Liver (tissue), 9 donors: Measurements from ENCODE around the gene OR51I1. TPM values are rescaled to one million over a fixed set of nuclear protein-coding genes. Genes with fewer than 3 reads are reported as not detected.

ENCODE experiments used
- DNase-seq: peaks from one replicate; pipeline ENCODE4 v3.0.0-alpha.2; 2017; ENCODE audit warnings: low spot score
- H3K27ac ChIP-seq, 2 donors: one replicate each; pipeline ENCODE4 v1.7.0; 2013; ENCODE audit warnings: inconsistent platforms in 2 of 2, low read length in 2 of 2, control low read depth in 1 of 2, low read depth in 1 of 2, mild to moderate bottlenecking in 1 of 2
- H3K27me3 ChIP-seq, 4 donors: one replicate each; pipeline versions ENCODE4 v1.6.1 to v1.7.0; 2013; ENCODE audit warnings: low read length in 3 of 4, inconsistent platforms in 1 of 4, mild to moderate bottlenecking in 1 of 4, moderate library complexity in 1 of 4; ENCODE audit not compliant: control insufficient read depth in 4 of 4, insufficient read depth in 4 of 4
- H3K36me3 ChIP-seq, 4 donors: one replicate each; pipeline versions ENCODE4 v1.6.1 to v1.7.0; 2013; ENCODE audit warnings: low read length in 3 of 4, mild to moderate bottlenecking in 3 of 4, low read depth in 1 of 4, moderate library complexity in 1 of 4; ENCODE audit not compliant: control insufficient read depth in 4 of 4, insufficient read depth in 3 of 4
- H3K4me1 ChIP-seq, 4 donors: one replicate each; pipeline versions ENCODE4 v1.6.1 to v1.7.0; 2013; ENCODE audit warnings: low read length in 3 of 4, mild to moderate bottlenecking in 3 of 4, moderate library complexity in 1 of 4; ENCODE audit not compliant: control insufficient read depth in 4 of 4, insufficient read depth in 4 of 4
- H3K4me3 ChIP-seq, 3 donors: one replicate each; pipeline versions ENCODE4 v1.6.1 to v1.7.0; 2013; ENCODE audit warnings: low read length in 3 of 3, control low read depth in 1 of 3, low read depth in 1 of 3, mild to moderate bottlenecking in 1 of 3
- H3K9ac ChIP-seq, 2 donors: one replicate each; pipeline ENCODE4 v1.7.0; 2013; ENCODE audit warnings: low read length in 2 of 2, mild to moderate bottlenecking in 2 of 2, moderate library complexity in 2 of 2, control low read depth in 1 of 2, low read depth in 1 of 2
- H3K9me3 ChIP-seq, 4 donors: one replicate each; pipeline versions ENCODE4 v1.6.1 to v1.7.0; 2013; ENCODE audit warnings: low read length in 3 of 4; ENCODE audit not compliant: control insufficient read depth in 4 of 4
- ATF3 ChIP-seq: IDR thresholded peaks from 2 replicates; pipeline ENCODE4 v1.6.1; 2016; ENCODE audit warnings: antibody characterized with exemption
- CTCF ChIP-seq: fragments of 150-350 bp; IDR thresholded peaks from 2 replicates; pipeline ENCODE4 v1.5.1; 2017; ENCODE audit warnings: improper control_type of control experiment, low read depth, low read length; ENCODE audit not compliant: missing input control
- EGR1 ChIP-seq, 2 donors: IDR thresholded peaks; 2 replicates each; pipeline ENCODE4 v1.6.1; 2016 to 2018; ENCODE audit warnings: antibody characterized with exemption in 2 of 2, low read depth in 2 of 2
- FOXA1 ChIP-seq: IDR thresholded peaks from 2 replicates; pipeline ENCODE4 v1.6.1; 2016; ENCODE audit warnings: antibody characterized with exemption
- FOXA2 ChIP-seq: IDR thresholded peaks from 2 replicates; pipeline ENCODE4 v1.6.1; 2016; ENCODE audit warnings: antibody characterized with exemption
- GABPA ChIP-seq, 2 donors: IDR thresholded peaks in 1 of 2; conservative IDR thresholded peaks in 1 of 2; 2 replicates each; pipeline ENCODE4 v1.6.1; 2016; ENCODE audit warnings: antibody characterized with exemption in 2 of 2, mild to moderate bottlenecking in 1 of 2, moderate library complexity in 1 of 2
- HNF4A ChIP-seq, 2 donors: conservative IDR thresholded peaks; 2 replicates each; pipeline ENCODE4 v1.6.1; 2016; ENCODE audit warnings: antibody characterized with exemption in 2 of 2, mild to moderate bottlenecking in 2 of 2
- HNF4G ChIP-seq: IDR thresholded peaks from 2 replicates; pipeline ENCODE4 v1.6.1; 2016; ENCODE audit warnings: antibody characterized with exemption
- JUND ChIP-seq, 2 donors: IDR thresholded peaks; 2 replicates each; pipeline ENCODE4 v1.6.1; 2016; ENCODE audit warnings: antibody characterized with exemption in 2 of 2
- MAX ChIP-seq: IDR thresholded peaks from 2 replicates; pipeline ENCODE4 v1.6.1; 2016; ENCODE audit warnings: antibody characterized with exemption
- NR2F2 ChIP-seq: IDR thresholded peaks from 2 replicates; pipeline ENCODE4 v1.6.1; 2016; ENCODE audit warnings: antibody characterized with exemption
- RAD21 ChIP-seq, 2 donors: IDR thresholded peaks; 2 replicates each; pipeline ENCODE4 v1.6.1; 2016; ENCODE audit warnings: antibody characterized with exemption in 2 of 2, mild to moderate bottlenecking in 2 of 2
- REST ChIP-seq: IDR thresholded peaks from 2 replicates; pipeline ENCODE4 v1.6.1; 2016; ENCODE audit warnings: antibody characterized with exemption, mild to moderate bottlenecking
- RXRA ChIP-seq, 2 donors: IDR thresholded peaks; 2 replicates each; pipeline ENCODE4 v1.6.1; 2017 to 2018; ENCODE audit warnings: antibody characterized with exemption in 2 of 2, mild to moderate bottlenecking in 1 of 2
- SP1 ChIP-seq: IDR thresholded peaks from 2 replicates; pipeline ENCODE4 v1.6.1; 2018; ENCODE audit warnings: antibody characterized with exemption, mild to moderate bottlenecking
- TAF1 ChIP-seq: conservative IDR thresholded peaks from 2 replicates; pipeline ENCODE4 v1.6.1; 2016; ENCODE audit warnings: antibody characterized with exemption, mild to moderate bottlenecking
- ZBTB33 ChIP-seq: IDR thresholded peaks from 2 replicates; pipeline ENCODE4 v1.6.1; 2016; ENCODE audit warnings: antibody characterized with exemption
- WGBS: extraction: QIAGEN DNeasy Blood & Tissue Kit; methylation state at CpG from one replicate; pipeline ENCODE4 v1.1.7; 2013; 5-methylcytosine and 5-hydroxymethylcytosine counted together
- polyA plus RNA-seq, 2 donors: library from polyadenylated mRNA; stranded (reverse) in 1 of 2; unstranded in 1 of 2; fragments of 200-250 nt in 1 of 2; fragments of >200 nt in 1 of 2; fragmentation: Nextera tagmentation in 1 of 2; extraction: Ambion mirVana in 1 of 2; gene quantifications; one replicate each; pipeline versions ENCODE4 v1.2.1 to v1.2.3, GENCODE V29; 2013 to 2015
- total RNA-seq, 2 donors: library from RNA; depleted of rRNA; stranded (reverse); fragments of >200 nt; gene quantifications; one replicate each; pipeline ENCODE4 v1.2.3, GENCODE V29; 2014
- donor health status: healthy.
- donor health status: healthy.
- donor health status: healthy.
- donor health status: healthy.
- donor health status: healthy.

The OR51I1 gene
- total and polyA plus RNA-seq, 4 donors, result 0.23 to 0.33 TPM; not detected in 2

- no peak for TF ChIP-seq RAD21 (IDR thresholded peaks at IDR 0.05)
- TF ChIP-seq FOXA2, result no peak
- TF ChIP-seq NR2F2, result no peak
- TF ChIP-seq REST, result no peak
- no peak for TF ChIP-seq HNF4G
- no peak for TF ChIP-seq EGR1 (IDR thresholded peaks at IDR 0.05; ENCODE audit: low read depth in 2 of 2)
- TF ChIP-seq TAF1, result no peak
- no peak for TF ChIP-seq SP1
- TF ChIP-seq JUND (IDR thresholded peaks at IDR 0.05), result no peak
- TF ChIP-seq FOXA1, result no peak
- TF ChIP-seq ATF3, result no peak
- TF ChIP-seq CTCF, result no peak
- TF ChIP-seq GABPA (IDR thresholded peaks at IDR 0.05 in 1 of 2, conservative IDR thresholded peaks at IDR 0.05 in 1 of 2), result no peak
- TF ChIP-seq RXRA (IDR thresholded peaks at IDR 0.05), result no peak
- no peak for TF ChIP-seq ZBTB33
- TF ChIP-seq HNF4A (conservative IDR thresholded peaks at IDR 0.05), result no peak
- WGBS, result 93% methylated on average over 4 of the region's 4 CpGs
- Histone ChIP-seq H3K27ac (no peak overlapping the region), H3K9me3 (no peaks in the 10 kb centered on the region), H3K4me1 (no peaks in the 10 kb centered on the region), H3K36me3 (no peaks in the 10 kb centered on the region), H3K27me3 (peaks cover 0 to 4% (median 0%) of the 10 kb centered on the region in 4 donors), H3K4me3 (no peak overlapping the region), H3K9ac (no peak overlapping the region)
- no peak for DNase-seq
These were observed 47.6 kb upstream of the OR51I1 start for GRCh38 chr11:5488798-5489399.

GRCh38 chr11:5488385-5488784, 47.1 kb upstream of the OR51I1 start, which contains the start of gene OR52D1:
Gene OR52D1, plus strand, starts transcription at chr11:5488685. Its CDS starts 22 bp downstream, at chr11:5488707.
- no peaks in the 10 kb centered on the region for H3K36me3 ChIP-seq
- H3K9ac ChIP-seq, result no peak within 1 kb of the TSS
- H3K4me1 ChIP-seq, result no peaks in the 10 kb centered on the region
- H3K27ac ChIP-seq, result no peak within 1 kb of the TSS
- H3K9me3 ChIP-seq, result no peaks in the 10 kb centered on the region
- H3K4me3 ChIP-seq, result no peak within 1 kb of the TSS
- H3K27me3 ChIP-seq, result peaks cover 0 to 4% (median 0%) of the 10 kb centered on the region in 4 donors
- DNase-seq, result no peak
- TF ChIP-seq CTCF (no peak), NR2F2 (no peak), EGR1 (IDR thresholded peaks at IDR 0.05; ENCODE audit: low read depth in 2 of 2) (no peak), RAD21 (IDR thresholded peaks at IDR 0.05) (no peak), REST (no peak), SP1 (no peak), TAF1 (no peak), FOXA2 (no peak), FOXA1 (no peak), ATF3 (no peak), GABPA (IDR thresholded peaks at IDR 0.05 in 1 of 2, conservative IDR thresholded peaks at IDR 0.05 in 1 of 2) (no peak), MAX (no peak)
